ENCODE data around the gene BAIAP2. TPM values are rescaled to one million over a fixed set of nuclear protein-coding genes. Genes with fewer than 3 reads are reported as not detected.

BAIAP2 gene
- polyA plus RNA-seq, 1 donor from 2014 or later, result 17.5 TPM

GRCh38 chr17:81059026-81059425 is 24.1 kb downstream of the BAIAP2 start:
- H3K4me3 ChIP-seq (ENCODE audit: low read length), result no peak overlapping the region

GRCh38 chr17:81060416-81060815 is 25.5 kb downstream of the BAIAP2 start:
- peaks cover 6% of the 10 kb centered on the region for H3K79me2 ChIP-seq (replicated peaks; ENCODE audit: insufficient read depth, low read length)
- H2AFZ ChIP-seq (ENCODE audit: low read depth, low read length), result no peak overlapping the region
- no peaks in the 10 kb centered on the region for H3K36me3 ChIP-seq (ENCODE audit: insufficient read depth, low read length)
- H3K4me3 ChIP-seq (ENCODE audit: low read length), result no peak overlapping the region
- no peak overlapping the region for H3K27ac ChIP-seq (ENCODE audit: low read length)
- no peaks in the 10 kb centered on the region for H3F3A ChIP-seq (ENCODE audit: insufficient read depth, low read length, poor library complexity, severe bottlenecking)
- no peaks in the 10 kb centered on the region for H4K20me1 ChIP-seq (ENCODE audit: insufficient read depth)
- no peaks in the 10 kb centered on the region for H3K9me3 ChIP-seq (ENCODE audit: low read length)
- no peak for TF ChIP-seq RAD21 (conservative IDR thresholded peaks at IDR 0.05)
- TF ChIP-seq EZH2 (IDR thresholded peaks at IDR 0.05; ENCODE audit: borderline replicate concordance, insufficient read depth, low read length, poor library complexity, severe bottlenecking), result no peak
- TF ChIP-seq REST (IDR thresholded peaks at IDR 0.05; ENCODE audit: borderline replicate concordance), result no peak
- no peak for TF ChIP-seq POLR2AphosphoS5 (IDR thresholded peaks at IDR 0.05)
- no peak for TF ChIP-seq EP300 (conservative IDR thresholded peaks at IDR 0.05; ENCODE audit: poor library complexity, severe bottlenecking)
- TF ChIP-seq CTCF (IDR thresholded peaks at IDR 0.05; ENCODE audit: poor library complexity, severe bottlenecking), result no peak
- no peak for TF ChIP-seq TAF1 (IDR thresholded peaks at IDR 0.05; ENCODE audit: low read depth)
- no peak for TF ChIP-seq SMC3 (conservative IDR thresholded peaks at IDR 0.05; ENCODE audit: poor library complexity)
- no peak for TF ChIP-seq MXI1 (conservative IDR thresholded peaks at IDR 0.05; ENCODE audit: poor library complexity, severe bottlenecking)
- no peaks in the 10 kb centered on the region for H3K27me3 ChIP-seq (ENCODE audit: insufficient read depth, low read depth, low read length)
- no peak overlapping the region for H3K9ac ChIP-seq (ENCODE audit: low read length)
- H3K4me2 ChIP-seq (ENCODE audit: low read length), result no peak overlapping the region
- no peaks in the 10 kb centered on the region for H3K9me2 ChIP-seq (ENCODE audit: insufficient read depth, low read length)

More at GRCh38 chr17:81059026-81059425, 24.1 kb downstream of the BAIAP2 start:
- H2AFZ ChIP-seq (ENCODE audit: low read depth, low read length), result no peak overlapping the region
- H3K9me3 ChIP-seq (ENCODE audit: low read length), result no peaks in the 10 kb centered on the region
- H4K20me1 ChIP-seq (ENCODE audit: insufficient read depth), result no peaks in the 10 kb centered on the region
- no peaks in the 10 kb centered on the region for H3K9me2 ChIP-seq (ENCODE audit: insufficient read depth, low read length)
- TF ChIP-seq EZH2 (IDR thresholded peaks at IDR 0.05; ENCODE audit: borderline replicate concordance, insufficient read depth, low read length, poor library complexity, severe bottlenecking) (no peak), RAD21 (conservative IDR thresholded peaks at IDR 0.05) (no peak), EP300 (conservative IDR thresholded peaks at IDR 0.05; ENCODE audit: poor library complexity, severe bottlenecking) (no peak), CTCF (IDR thresholded peaks at IDR 0.05; ENCODE audit: poor library complexity, severe bottlenecking) (no peak), TAF1 (IDR thresholded peaks at IDR 0.05; ENCODE audit: low read depth) (no peak), MXI1 (conservative IDR thresholded peaks at IDR 0.05; ENCODE audit: poor library complexity, severe bottlenecking) (no peak)
- no peaks in the 10 kb centered on the region for H3F3A ChIP-seq (ENCODE audit: insufficient read depth, low read length, poor library complexity, severe bottlenecking)
- H3K27ac ChIP-seq (ENCODE audit: low read length), result no peak overlapping the region
- H3K27me3 ChIP-seq (ENCODE audit: insufficient read depth, low read depth, low read length), result no peaks in the 10 kb centered on the region
- H3K36me3 ChIP-seq (ENCODE audit: insufficient read depth, low read length), result peaks cover 5% of the 10 kb centered on the region
- H3K9ac ChIP-seq (ENCODE audit: low read length), result no peak overlapping the region
- no peak overlapping the region for H3K4me2 ChIP-seq (ENCODE audit: low read length)
- peaks cover 4% of the 10 kb centered on the region for H3K79me2 ChIP-seq (replicated peaks; ENCODE audit: insufficient read depth, low read length)
